GM23338 (cell line): Measurements from ENCODE around the gene RBM42. TPM values are rescaled to one million over a fixed set of nuclear protein-coding genes. Genes with fewer than 3 reads are reported as not detected.
"Not testable (repeated sequence)": the region's sequence is repeated elsewhere in the genome, so short reads cannot be mapped to it uniquely, and the experiment has no call there.

Experiments used
- ATAC-seq: fragments of 200-7000 bp; cut with Tn5 transposase; 3 replicates; pipeline ENCODE4 v1.9.1; 2020
- DNase-seq: peaks from one replicate; pipeline ENCODE4 v3.0.0-alpha.2; 2015; ENCODE audit warnings: low spot score
- H2AFZ ChIP-seq: fragments of 200-600 bp; sonication (generic); 2 replicates; pipeline ENCODE4 v1.8.0; 2016; ENCODE audit warnings: antibody characterized with exemption, mild to moderate bottlenecking, moderate library complexity
- H3F3A ChIP-seq: fragments of 200-600 bp; sonication (generic); replicated peaks from 2 replicates; pipeline ENCODE4 v1.8.0; 2017; ENCODE audit warnings: antibody characterized with exemption, mixed run types, low read depth
- H3K27ac ChIP-seq: fragments of 200-600 bp; sonication (generic); 2 replicates; pipeline ENCODE4 v1.6.1; 2016; ENCODE audit warnings: low read depth
- H3K27me3 ChIP-seq: fragments of 200-600 bp; sonication (generic); 2 replicates; pipeline ENCODE4 v1.8.0; 2016; ENCODE audit warnings: mild to moderate bottlenecking, mixed run types, moderate library complexity; ENCODE audit not compliant: insufficient read depth
- H3K36me3 ChIP-seq: fragments of 200-600 bp; sonication (generic); 2 replicates; pipeline ENCODE4 v1.8.0; 2016; ENCODE audit warnings: mild to moderate bottlenecking; ENCODE audit not compliant: insufficient read depth
- H3K4me1 ChIP-seq: fragments of 200-600 bp; sonication (generic); 2 replicates; pipeline ENCODE4 v1.8.0; 2016; ENCODE audit warnings: mild to moderate bottlenecking, moderate library complexity; ENCODE audit not compliant: insufficient read depth
- H3K4me2 ChIP-seq: fragments of 200-600 bp; sonication (generic); 2 replicates; pipeline ENCODE4 v1.7.1; 2017; ENCODE audit warnings: mixed run types
- H3K4me3 ChIP-seq: fragments of 200-600 bp; sonication (generic); 2 replicates; pipeline ENCODE4 v1.6.1; 2016; ENCODE audit warnings: mixed run types
- H3K79me2 ChIP-seq: fragments of 200-600 bp; sonication (generic); replicated peaks from 2 replicates; pipeline ENCODE4 v1.8.0; 2017; ENCODE audit warnings: mild to moderate bottlenecking; ENCODE audit not compliant: insufficient read depth
- H3K9me2 ChIP-seq: fragments of 200-600 bp; sonication (generic); 2 replicates; pipeline ENCODE4 v1.8.0; 2017; ENCODE audit not compliant: insufficient read depth
- H4K20me1 ChIP-seq: fragments of 200-600 bp; sonication (generic); replicated peaks from 2 replicates; pipeline ENCODE4 v1.8.0; 2017; ENCODE audit warnings: mild to moderate bottlenecking; ENCODE audit not compliant: insufficient read depth
- H3K27ac Mint-ChIP-seq: 2 replicates; pipeline ENCODE4 v1.8.0; 2020; ENCODE audit warnings: inconsistent platforms, mild to moderate bottlenecking, moderate library complexity, mixed read lengths
- H3K27me3 Mint-ChIP-seq: 3 replicates; pipeline ENCODE4 v1.8.0; 2022; ENCODE audit warnings: low read depth, mild to moderate bottlenecking, moderate library complexity, mixed read lengths, inconsistent platforms; ENCODE audit not compliant: insufficient read depth, poor library complexity
- H3K36me3 Mint-ChIP-seq: 3 replicates; pipeline ENCODE4 v1.8.0; 2021; ENCODE audit warnings: low read depth, mild to moderate bottlenecking, inconsistent platforms, moderate library complexity, mixed read lengths
- H3K4me1 Mint-ChIP-seq: 3 replicates; pipeline ENCODE4 v1.8.0; 2020; ENCODE audit warnings: mild to moderate bottlenecking, inconsistent platforms, mixed read lengths
- H3K4me3 Mint-ChIP-seq: 3 replicates; pipeline ENCODE4 v1.8.0; 2021; ENCODE audit warnings: moderate library complexity, mild to moderate bottlenecking, inconsistent platforms, mixed read lengths
- H3K9me3 Mint-ChIP-seq: 3 replicates; pipeline ENCODE4 v1.8.0; 2020; ENCODE audit warnings: moderate library complexity, mild to moderate bottlenecking, inconsistent platforms, mixed read lengths
- CREB1 ChIP-seq: fragments of 250-450 bp; sonication (Bioruptor Pico); IDR thresholded peaks from 2 replicates; pipeline ENCODE4 v1.5.0; 2020; ENCODE audit warnings: low read depth, mild to moderate bottlenecking, moderate library complexity
- CTCF ChIP-seq, 2 experiments: fragments of 200-600 bp in 1 of 2; sonication (generic) in 1 of 2; conservative IDR thresholded peaks; 2 replicates each; pipeline versions ENCODE4 v1.5.1 to v1.6.1; 2016 to 2017; ENCODE audit warnings: antibody characterized with exemption in 2 of 2, low read depth in 2 of 2, mild to moderate bottlenecking in 2 of 2, moderate library complexity in 1 of 2
- ETS1 ChIP-seq: IDR thresholded peaks from 2 replicates; pipeline ENCODE4 v1.6.1; 2016; ENCODE audit warnings: antibody characterized with exemption
- EZH2phosphoT487 ChIP-seq: fragments of 200-600 bp; sonication (generic); IDR thresholded peaks from one replicate; pipeline ENCODE4 v1.8.1; 2018; ENCODE audit warnings: antibody characterized with exemption; ENCODE audit not compliant: unreplicated experiment
- JUNB ChIP-seq: IDR thresholded peaks from one replicate; pipeline ENCODE4 v1.6.1; 2016; ENCODE audit warnings: antibody characterized with exemption; ENCODE audit not compliant: unreplicated experiment
- NANOG ChIP-seq: IDR thresholded peaks from 2 replicates; pipeline ENCODE4 v1.6.1; 2016; ENCODE audit warnings: antibody characterized with exemption, borderline replicate concordance
- POLR2AphosphoS5 ChIP-seq: IDR thresholded peaks from 2 replicates; pipeline ENCODE4 v1.6.1; 2016; ENCODE audit warnings: antibody characterized with exemption, low read depth
- REST ChIP-seq: IDR thresholded peaks from one replicate; pipeline ENCODE4 v1.6.1; 2018; ENCODE audit warnings: antibody characterized with exemption; ENCODE audit not compliant: unreplicated experiment
- STAT1 ChIP-seq: IDR thresholded peaks from one replicate; pipeline ENCODE4 v1.6.1; 2016; ENCODE audit warnings: antibody characterized with exemption; ENCODE audit not compliant: unreplicated experiment
- ZNF331 ChIP-seq: fragments of 250-450 bp; sonication (Bioruptor Pico); IDR thresholded peaks from 2 replicates; pipeline ENCODE4 v1.5.0; 2020; ENCODE audit warnings: low read depth, mild to moderate bottlenecking, moderate library complexity
- polyA plus RNA-seq: library from polyadenylated mRNA; unstranded; fragments of >200 nt; fragmentation: Nextera tagmentation; extraction: Ambion mirVana; gene quantifications from 2 replicates; pipeline ENCODE4 v1.2.1, GENCODE V29; 2016
- total RNA-seq: library from RNA; depleted of rRNA; stranded (reverse); fragments of >200 nt; shearing (Covaris generic); gene quantifications from 2 replicates; pipeline ENCODE4 v1.2.3, GENCODE V29; 2014

RBM42 gene
- total and polyA plus RNA-seq, 2 experiments from 2014 or later: 74.7 to 82.9 TPM

- no peak for DNase-seq
- H3K4me3 ChIP-seq: no peak overlapping the region
- 0 out of 2 replicates have a peak, but pooled peaks cover 3% of the 10 kb centered on the region for H3F3A ChIP-seq
- H3K27ac ChIP-seq: no peak overlapping the region
- peaks cover 5% of the 10 kb centered on the region; the same call in 1 of the 2 replicates for H3K4me1 ChIP-seq
- ATAC-seq: no peak
- Mint-ChIP-seq H3K27ac (no peak overlapping the region), H3K4me1 (peaks cover 4% of the 10 kb centered on the region), H3K36me3 (peaks cover 40% of the 10 kb centered on the region), H3K27me3 (peaks cover 15% of the 10 kb centered on the region), H3K4me3 (no peak overlapping the region), H3K9me3 (no peaks in the 10 kb centered on the region)
- TF ChIP-seq CREB1 (CRISPR knock-in tag): no peak
- TF ChIP-seq JUNB: no peak
- TF ChIP-seq NANOG: no peak
- TF ChIP-seq POLR2AphosphoS5: no peak
- no peak for TF ChIP-seq ETS1
- peaks cover 21% of the 10 kb centered on the region for H3K79me2 ChIP-seq
- no peak overlapping the region for H3K4me2 ChIP-seq
- H3K9me2 ChIP-seq: no peaks in the 10 kb centered on the region
- peaks cover 3% of the 10 kb centered on the region for H4K20me1 ChIP-seq
- peaks cover 13% of the 10 kb centered on the region for H3K36me3 ChIP-seq
- H3K27me3 ChIP-seq: peaks cover 13% of the 10 kb centered on the region; the same call in 1 of the 2 replicates
- H2AFZ ChIP-seq: no peak overlapping the region
Observed at GRCh38 chr19:35650581-35650980, 21.7 kb downstream of the RBM42 start.

- not testable (repeated sequence) for H3K4me2 ChIP-seq, H3K4me3 Mint-ChIP-seq, H3F3A ChIP-seq, H3K4me1 Mint-ChIP-seq, H4K20me1 ChIP-seq, H3K27me3 ChIP-seq, H3K4me3 ChIP-seq, H3K27ac ChIP-seq, H3K4me1 ChIP-seq, H3K9me3 Mint-ChIP-seq, ATAC-seq, H3K27me3 Mint-ChIP-seq, H3K79me2 ChIP-seq, H3K9me2 ChIP-seq, H2AFZ ChIP-seq, H3K27ac Mint-ChIP-seq, DNase-seq
- H3K36me3 Mint-ChIP-seq: peaks cover 75% of the 10 kb centered on the region
- peaks cover 40% of the 10 kb centered on the region for H3K36me3 ChIP-seq
Observed at GRCh38 chr19:35654828-35655227, 26.0 kb downstream of the RBM42 start.

GRCh38 chr19:35655600-35655999 is 26.8 kb downstream of the RBM42 start:
- Histone ChIP-seq H3K36me3 (peaks cover 40% of the 10 kb centered on the region), H3K4me2 (no peak overlapping the region), H3K9me2 (no peaks in the 10 kb centered on the region), H3K27ac (no peak overlapping the region), H2AFZ (no peak overlapping the region), H3K4me3 (no peak overlapping the region), H4K20me1 (peaks cover 10% of the 10 kb centered on the region), H3K4me1 (no peaks in the 10 kb centered on the region), H3F3A (no peaks in the 10 kb centered on the region), H3K27me3 (no peaks in the 10 kb centered on the region), H3K79me2 (no peaks in the 10 kb centered on the region; the same call in 1 of the 2 replicates)
- ATAC-seq (no peak), DNase-seq (no peak)
- no peak overlapping the region for H3K27ac Mint-ChIP-seq
- H3K9me3 Mint-ChIP-seq: no peaks in the 10 kb centered on the region
- no peaks in the 10 kb centered on the region for H3K4me1 Mint-ChIP-seq
- H3K27me3 Mint-ChIP-seq: peaks cover 3% of the 10 kb centered on the region
- peaks cover 77% of the 10 kb centered on the region for H3K36me3 Mint-ChIP-seq
- H3K4me3 Mint-ChIP-seq: no peak overlapping the region
- TF ChIP-seq CREB1 (CRISPR knock-in tag): no peak
- TF ChIP-seq CTCF (conservative IDR thresholded peaks at IDR 0.05; ENCODE audit: low read depth in 2 of 2): no peak
- no peak for TF ChIP-seq REST
- no peak for TF ChIP-seq EZH2phosphoT487
- TF ChIP-seq ETS1: no peak
- no peak for TF ChIP-seq ZNF331 (CRISPR knock-in tag)
- TF ChIP-seq POLR2AphosphoS5: no peak
- TF ChIP-seq JUNB: no peak
- no peak for TF ChIP-seq STAT1
